HG02571 (cell line): Measurements from ENCODE around the gene OR10A5.
"Not testable (repeated sequence)": the region's sequence is repeated elsewhere in the genome, so short reads cannot be mapped to it uniquely, and the experiment has no call there.

Experiments used
- ATAC-seq: cut with Tn5 transposase; IDR thresholded peaks from one replicate; pipeline ENCODE4 v1.9.1; 2021; ENCODE audit warnings: mild to moderate bottlenecking, moderate library complexity; ENCODE audit not compliant: unreplicated experiment

The OR10A5 gene

GRCh38 chr11:6871278-6871677 lies 25.8 kb downstream of the OR10A5 start:
- ATAC-seq, result no peak

- no peak for ATAC-seq
These were observed 30.3 kb downstream of the OR10A5 start for GRCh38 chr11:6875761-6876160.

GRCh38 chr11:6876325-6876724 lies 30.8 kb downstream of the OR10A5 start, which contains the start of gene OR10A4:
OR10A4 (plus strand) TSS chr11:6876625; CDS start chr11:6876648, 23 bp downstream.
- no peak for ATAC-seq

GRCh38 chr11:6876914-6877313 lies 31.4 kb downstream of the OR10A5 start:
- no peak for ATAC-seq

- ATAC-seq, result no peak
These were observed 37.3 kb downstream of the OR10A5 start for GRCh38 chr11:6882751-6883150.

GRCh38 chr11:6887711-6888110 lies 42.2 kb downstream of the OR10A5 start:
- ATAC-seq, result not testable (repeated sequence)

- ATAC-seq, result no peak
These were observed 43.3 kb downstream of the OR10A5 start for GRCh38 chr11:6888830-6889229.

GRCh38 chr11:6889835-6890234 lies 44.4 kb downstream of the OR10A5 start:
- no peak for ATAC-seq

GRCh38 chr11:6892400-6892799 lies 46.9 kb downstream of the OR10A5 start, which contains the start of gene OR2D2:
OR2D2 (minus strand) TSS chr11:6892500; CDS start chr11:6892500, 0 bp downstream.
- ATAC-seq, result no peak

GRCh38 chr11:6894097-6894496 lies 48.6 kb downstream of the OR10A5 start:
- no peak for ATAC-seq

- peak; percentile 71 for ATAC-seq
These were observed 49.5 kb downstream of the OR10A5 start for GRCh38 chr11:6895010-6895409.
